H9 (cell line): Measurements from ENCODE around the gene RGS6. TPM values are rescaled to one million over a fixed set of nuclear protein-coding genes. Genes with fewer than 3 reads are reported as not detected.

Experiments
- DNase-seq: peaks from one replicate; pipeline ENCODE4 v3.0.0-alpha.2; 2017
- H2AFZ ChIP-seq: one replicate; pipeline ENCODE4 v1.6.1; 2013; ENCODE audit warnings: mild to moderate bottlenecking, low read length, control low read depth, moderate library complexity
- H2AK5ac ChIP-seq: 2 replicates; pipeline ENCODE4 v1.6.1; 2013; ENCODE audit warnings: low read length, control low read depth, mixed read lengths; ENCODE audit not compliant: insufficient read length
- H2BK120ac ChIP-seq: one replicate; pipeline ENCODE4 v1.6.1; 2013; ENCODE audit warnings: low read depth, mild to moderate bottlenecking, low read length, control low read depth, inconsistent platforms; ENCODE audit not compliant: poor library complexity, severe bottlenecking
- H2BK12ac ChIP-seq: 2 replicates; pipeline ENCODE4 v1.6.1; 2013; ENCODE audit warnings: low read length, control low read depth, mixed read lengths, low read depth; ENCODE audit not compliant: insufficient read length
- H2BK15ac ChIP-seq: 2 replicates; pipeline ENCODE4 v1.6.1; 2013; ENCODE audit warnings: low read depth, low read length, control low read depth
- H2BK20ac ChIP-seq: one replicate; pipeline ENCODE4 v1.6.1; 2013; ENCODE audit warnings: low read depth, mild to moderate bottlenecking, low read length, control low read depth, inconsistent platforms; ENCODE audit not compliant: poor library complexity, severe bottlenecking
- H2BK5ac ChIP-seq: 2 replicates; pipeline ENCODE4 v1.6.1; 2013; ENCODE audit warnings: low read length, control low read depth, mixed read lengths; ENCODE audit not compliant: insufficient read length
- H3K14ac ChIP-seq: 2 replicates; pipeline ENCODE4 v1.6.1; 2013; ENCODE audit warnings: low read length, control low read depth; ENCODE audit not compliant: insufficient read depth
- H3K18ac ChIP-seq: 2 replicates; pipeline ENCODE4 v1.6.1; 2013; ENCODE audit warnings: low read depth, mild to moderate bottlenecking, mixed read lengths, low read length, control low read depth; ENCODE audit not compliant: insufficient read length
- H3K23ac ChIP-seq: 2 replicates; pipeline ENCODE4 v1.6.1; 2013; ENCODE audit warnings: low read length, control low read depth, mixed read lengths, low read depth; ENCODE audit not compliant: insufficient read length
- H3K23me2 ChIP-seq: 2 replicates; pipeline ENCODE4 v1.6.1; 2013; ENCODE audit warnings: low read depth, mild to moderate bottlenecking, mixed read lengths, low read length, control low read depth; ENCODE audit not compliant: insufficient read length, poor library complexity, severe bottlenecking
- H3K27ac ChIP-seq: 2 replicates; pipeline ENCODE4 v1.5.1; 2013; ENCODE audit warnings: low read length, control low read depth, mixed read lengths, low read depth; ENCODE audit not compliant: insufficient read length
- H3K27me3 ChIP-seq: 2 replicates; pipeline ENCODE4 v1.6.1; 2013; ENCODE audit warnings: low read length, control low read depth, inconsistent platforms; ENCODE audit not compliant: insufficient read depth
- H3K4ac ChIP-seq: 2 replicates; pipeline ENCODE4 v1.6.1; 2013; ENCODE audit warnings: low read depth, mild to moderate bottlenecking, control low read depth, inconsistent platforms, low read length, moderate library complexity
- H3K4me1 ChIP-seq: 2 replicates; pipeline ENCODE4 v1.6.1; 2013; ENCODE audit warnings: low read length, control low read depth, inconsistent platforms; ENCODE audit not compliant: insufficient read depth
- H3K4me2 ChIP-seq: 2 replicates; pipeline ENCODE4 v1.6.1; 2013; ENCODE audit warnings: low read length, control low read depth, mixed read lengths; ENCODE audit not compliant: insufficient read length, insufficient read depth
- H3K56ac ChIP-seq: 2 replicates; pipeline ENCODE4 v1.6.1; 2013; ENCODE audit warnings: low read depth, mild to moderate bottlenecking, mixed read lengths, low read length, control low read depth; ENCODE audit not compliant: insufficient read length
- H3K79me1 ChIP-seq: 2 replicates; pipeline ENCODE4 v1.6.1; 2013; ENCODE audit warnings: low read depth, mild to moderate bottlenecking, moderate library complexity, low read length, control low read depth, inconsistent platforms; ENCODE audit not compliant: insufficient read depth, poor library complexity, severe bottlenecking
- H3K79me2 ChIP-seq: 2 replicates; pipeline ENCODE4 v1.6.1; 2013; ENCODE audit warnings: low read length, control low read depth, inconsistent platforms; ENCODE audit not compliant: insufficient read depth
- H3K9ac ChIP-seq: 2 replicates; pipeline ENCODE4 v1.6.1; 2013; ENCODE audit warnings: low read length, control low read depth, mixed read lengths; ENCODE audit not compliant: insufficient read length; ENCODE audit errors: extremely low read depth
- H3K9me3 ChIP-seq: one replicate; pipeline ENCODE4 v1.6.1; 2013; ENCODE audit warnings: low read depth, low read length, inconsistent platforms; ENCODE audit not compliant: control insufficient read depth
- H3T11ph ChIP-seq: one replicate; pipeline ENCODE4 v1.6.1; 2013; ENCODE audit warnings: mild to moderate bottlenecking, low read length, control low read depth, inconsistent platforms
- H4K20me1 ChIP-seq: one replicate; pipeline ENCODE4 v1.6.1; 2013; ENCODE audit not compliant: control insufficient read depth, insufficient read length, insufficient read depth
- H4K5ac ChIP-seq: 2 replicates; pipeline ENCODE4 v1.6.1; 2013; ENCODE audit warnings: low read depth, mild to moderate bottlenecking, mixed read lengths, low read length, control low read depth; ENCODE audit not compliant: insufficient read length
- H4K8ac ChIP-seq: replicated peaks from 2 replicates; pipeline ENCODE4 v1.6.1; 2013; ENCODE audit warnings: low read length, control low read depth, mixed read lengths, low read depth; ENCODE audit not compliant: insufficient read length
- H4K91ac ChIP-seq: 2 replicates; pipeline ENCODE4 v1.6.1; 2013; ENCODE audit warnings: low read depth, mild to moderate bottlenecking, moderate library complexity, mixed read lengths, low read length, control low read depth; ENCODE audit not compliant: insufficient read length
- H3K27ac Mint-ChIP-seq, 3 experiments: 2 replicates in 2 of 3; 3 replicates in 1 of 3; pipeline ENCODE4 v1.8.0; 2020 to 2021; ENCODE audit warnings: mixed read lengths in 3 of 3, mild to moderate bottlenecking in 1 of 3, moderate library complexity in 1 of 3
- H3K27me3 Mint-ChIP-seq: 2 replicates; pipeline ENCODE4 v1.8.0; 2021; ENCODE audit warnings: low read depth, mild to moderate bottlenecking, moderate library complexity, mixed read lengths
- H3K36me3 Mint-ChIP-seq, 3 experiments: 2 replicates in 2 of 3; 3 replicates in 1 of 3; pipeline ENCODE4 v1.8.0; 2020 to 2021; ENCODE audit warnings: low read depth in 3 of 3, mixed read lengths in 3 of 3; ENCODE audit not compliant: insufficient read depth in 1 of 3
- H3K4me1 Mint-ChIP-seq, 2 experiments: 2 replicates each; pipeline ENCODE4 v1.8.0; 2020; ENCODE audit warnings: mixed read lengths in 2 of 2
- H3K4me3 Mint-ChIP-seq, 2 experiments: 2 replicates in 1 of 2; 3 replicates in 1 of 2; pipeline ENCODE4 v1.8.0; 2020 to 2021; ENCODE audit warnings: mild to moderate bottlenecking in 2 of 2, mixed read lengths in 2 of 2, moderate library complexity in 1 of 2
- H3K9me3 Mint-ChIP-seq, 2 experiments: 2 replicates in 1 of 2; 3 replicates in 1 of 2; pipeline ENCODE4 v1.8.0; 2020; ENCODE audit warnings: mild to moderate bottlenecking in 2 of 2, mixed read lengths in 2 of 2, moderate library complexity in 1 of 2
- CTCF ChIP-seq: fragments of 200-600 bp; sonication (generic); conservative IDR thresholded peaks from 3 replicates; pipeline ENCODE4 v1.8.0; 2021; ENCODE audit warnings: antibody characterized with exemption, mild to moderate bottlenecking
- WGBS: extraction: QIAGEN DNeasy Blood & Tissue Kit; methylation state at CpG from one replicate; pipeline ENCODE4 v1.1.7; 2013; ENCODE audit warnings: missing lambda C conversion rate, low lambda C conversion rate, mixed read lengths; ENCODE audit not compliant: insufficient read length; ENCODE audit errors: extremely low coverage; 5-methylcytosine and 5-hydroxymethylcytosine counted together
- total RNA-seq: library from RNA; stranded (reverse); gene quantifications from 2 replicates; pipeline ENCODE4 v1.2.1, GENCODE V29; 2021

Gene RGS6
- total RNA-seq, 1 experiment from 2014 or later, result 3.0 TPM

- no peak overlapping the region for H2BK12ac ChIP-seq
Measured at GRCh38 chr14:72217135-72217534, 284.9 kb downstream of the RGS6 start.

More at GRCh38 chr14:72217135-72217534, 284.9 kb downstream of the RGS6 start:
- no peak overlapping the region for H3K14ac ChIP-seq
- no peak overlapping the region for H3K4me2 ChIP-seq
- H3K27me3 ChIP-seq, result no peaks in the 10 kb centered on the region
- H3K56ac ChIP-seq, result no peak overlapping the region
- H2AFZ ChIP-seq, result no peak overlapping the region
- no peak overlapping the region for H4K8ac ChIP-seq
- H2BK5ac ChIP-seq, result no peak overlapping the region
- no peak for DNase-seq
- H3K9me3 ChIP-seq, result no peaks in the 10 kb centered on the region
- no peaks in the 10 kb centered on the region for H3K79me1 ChIP-seq
- H3K4me3 Mint-ChIP-seq, result no peak overlapping the region
- no peaks in the 10 kb centered on the region for H3K79me2 ChIP-seq
- no peaks in the 10 kb centered on the region for H3K4me1 ChIP-seq
- TF ChIP-seq CTCF, result no peak
- no peak overlapping the region for H4K91ac ChIP-seq
- no CpG with 5 or more reads among the region's 1 CpG for WGBS
- H4K20me1 ChIP-seq, result no peaks in the 10 kb centered on the region
- H3K18ac ChIP-seq, result no peak overlapping the region
- H3K27ac Mint-ChIP-seq, result no peak overlapping the region
- H2BK120ac ChIP-seq, result no peak overlapping the region
- no peak overlapping the region for H3K4ac ChIP-seq
- no peaks in the 10 kb centered on the region for H3K27me3 Mint-ChIP-seq
- H3K36me3 Mint-ChIP-seq, result peaks cover 2 to 15% (median 14%) of the 10 kb centered on the region in 3 experiments
- H3K4me1 Mint-ChIP-seq, result no peaks in the 10 kb centered on the region
- no peak overlapping the region for H2BK20ac ChIP-seq
- H3K23me2 ChIP-seq, result no peaks in the 10 kb centered on the region
- no peak overlapping the region for H3T11ph ChIP-seq
- H3K9me3 Mint-ChIP-seq, result peaks cover 15 to 26% of the 10 kb centered on the region in 2 experiments
- H3K27ac ChIP-seq, result no peak overlapping the region
- H3K23ac ChIP-seq, result no peak overlapping the region
- no peak overlapping the region for H2BK15ac ChIP-seq
- H2AK5ac ChIP-seq, result no peak overlapping the region
- H3K9ac ChIP-seq, result no peak overlapping the region
- H4K5ac ChIP-seq, result no peak overlapping the region
